HG03108 (cell line): ENCODE results near the gene RMP24.

Experiments
- ATAC-seq: cut with Tn5 transposase; IDR thresholded peaks from one replicate; pipeline ENCODE4 v1.9.1; 2021; ENCODE audit warnings: moderate library complexity; ENCODE audit not compliant: unreplicated experiment

The RMP24 gene

DNA sequence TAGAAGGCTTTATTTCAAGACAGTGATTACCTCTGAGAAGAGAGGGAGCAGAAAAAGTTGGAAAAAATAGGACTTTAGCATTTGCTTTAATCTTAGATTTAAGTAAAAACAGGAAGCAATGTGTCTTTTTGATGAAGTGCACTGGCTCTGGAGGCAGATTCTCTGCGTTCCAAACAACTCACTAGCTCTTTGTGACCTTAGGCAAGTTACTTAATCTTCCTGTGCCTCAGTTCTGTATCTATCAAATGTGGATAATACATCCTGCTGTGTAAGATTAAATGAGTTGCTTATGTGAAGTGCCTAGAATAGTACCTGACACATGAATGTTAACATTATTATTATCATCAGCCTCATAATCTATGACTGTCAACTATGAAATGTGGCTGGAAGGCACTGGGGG lies 52.5 kb downstream of the RMP24 start:
- ATAC-seq, result no peak

DNA sequence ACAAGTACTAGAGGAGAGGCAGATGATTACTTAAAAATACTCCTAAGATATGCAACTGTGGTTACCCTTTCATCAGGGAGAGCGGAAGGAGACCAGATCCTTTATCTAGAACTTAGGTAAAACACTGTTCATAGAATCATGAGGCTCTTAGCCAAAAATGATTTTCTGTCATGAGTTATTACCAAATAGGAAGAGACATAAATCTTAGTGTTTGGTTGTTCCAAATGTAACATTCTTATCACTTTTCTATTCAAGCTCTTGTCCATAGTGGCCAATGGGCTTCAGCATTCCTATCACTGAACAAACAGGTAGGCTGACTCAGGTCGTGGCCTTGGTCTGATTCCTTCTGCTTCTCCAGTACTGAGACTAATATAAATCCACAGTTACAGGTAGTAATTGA lies 56.4 kb downstream of the RMP24 start:
- ATAC-seq, result no peak
